ENCODE data around the gene OBI1. TPM values are rescaled to one million over a fixed set of nuclear protein-coding genes. Genes with fewer than 3 reads are reported as not detected.

The OBI1 gene
- total and polyA plus RNA-seq, 10 donors, result 4.1 to 14.7 (median 11.5) TPM

- no peaks in the 10 kb centered on the region for H3K36me3 ChIP-seq
- H3K27ac ChIP-seq, result no peak overlapping the region
- H3K27me3 ChIP-seq (replicated peaks in 1 of 7), result peaks cover 26 to 97% (median 95%) of the 10 kb centered on the region in 7 donors
- peak; percentile 77 for DNase-seq
- TF ChIP-seq CTCF (IDR thresholded peaks at IDR 0.05 in 8 of 11, conservative IDR thresholded peaks at IDR 0.05 in 3 of 11) (no peak), POLR2AphosphoS5 (IDR thresholded peaks at IDR 0.05) (no peak), POLR2A (IDR thresholded peaks at IDR 0.05) (no peak)
- 1 to 3% (median 1%) methylated on average over 28 to 51 of the region's 51 CpGs for WGBS, 5 donors
- H3K4me1 ChIP-seq, result peaks cover 4 to 60% (median 41%) of the 10 kb centered on the region in 6 donors
- H3K9me3 ChIP-seq, result peaks cover 0 to 3% (median 0%) of the 10 kb centered on the region in 8 donors
- peak overlapping the region; percentile 17 to 74 (median 48) for H3K4me3 ChIP-seq
- intact Hi-C loops (cut with DNase I; ENCODE audit: low total_unique reads), result no loop called here
These were observed 56.3 kb downstream of the OBI1 start for GRCh38 chr13:78602561-78603239.

GRCh38 chr13:78601874-78602560 is 56.9 kb downstream of the OBI1 start:
- DNase-seq, result peak; percentile 71
- peaks cover 0 to 10% (median 0%) of the 10 kb centered on the region in 8 donors for H3K9me3 ChIP-seq
- TF ChIP-seq POLR2A (IDR thresholded peaks at IDR 0.05), result no peak
- peak in 1 of 3 donors; percentile 28 for TF ChIP-seq POLR2AphosphoS5 (IDR thresholded peaks at IDR 0.05)
- peaks cover 4 to 57% (median 36%) of the 10 kb centered on the region in 6 donors for H3K4me1 ChIP-seq
- peaks cover 28 to 97% (median 95%) of the 10 kb centered on the region in 7 donors for H3K27me3 ChIP-seq (replicated peaks in 1 of 7)
- 1 to 3% (median 2%) methylated on average over 29 to 112 of the region's 112 CpGs for WGBS, 5 donors
- peak overlapping the region in 6 of 8 donors; percentile 19 to 74 (median 48) for H3K4me3 ChIP-seq
- H3K27ac ChIP-seq, result no peak overlapping the region
- intact Hi-C loops (cut with DNase I; ENCODE audit: low total_unique reads), result no loop called here
- no peaks in the 10 kb centered on the region for H3K36me3 ChIP-seq

- intact Hi-C loops (cut with DNase I; ENCODE audit: low total_unique reads), result no loop called here
- 2 to 5% (median 4%) methylated on average over 42 to 58 of the region's 58 CpGs for WGBS, 5 donors
- peak; percentile 74 for DNase-seq
These were observed 57.7 kb downstream of the OBI1 start for GRCh38 chr13:78601124-78601873.

More at GRCh38 chr13:78601124-78601873, 57.7 kb downstream of the OBI1 start:
- Histone ChIP-seq H3K9me3 (peaks cover 0 to 15% (median 0%) of the 10 kb centered on the region in 8 donors), H3K27ac (no peak overlapping the region), H3K4me3 (peak overlapping the region in 6 of 8 donors; percentile 19 to 74 (median 28)), H3K4me1 (peaks cover 6 to 57% (median 39%) of the 10 kb centered on the region in 6 donors), H3K27me3 (replicated peaks in 1 of 7) (peaks cover 30 to 97% (median 95%) of the 10 kb centered on the region in 7 donors), H3K36me3 (no peaks in the 10 kb centered on the region)
- TF ChIP-seq POLR2AphosphoS5 (IDR thresholded peaks at IDR 0.05) (peak in 1 of 3 donors; percentile 52), CTCF (IDR thresholded peaks at IDR 0.05 in 8 of 11, conservative IDR thresholded peaks at IDR 0.05 in 3 of 11) (no peak)
